GM21367 (cell line): Measurements from ENCODE around the gene ALCAM.

ENCODE experiments used
- ATAC-seq: cut with Tn5 transposase; IDR thresholded peaks from one replicate; pipeline ENCODE4 v1.9.1; 2021; ENCODE audit not compliant: unreplicated experiment

The ALCAM gene

DNA sequence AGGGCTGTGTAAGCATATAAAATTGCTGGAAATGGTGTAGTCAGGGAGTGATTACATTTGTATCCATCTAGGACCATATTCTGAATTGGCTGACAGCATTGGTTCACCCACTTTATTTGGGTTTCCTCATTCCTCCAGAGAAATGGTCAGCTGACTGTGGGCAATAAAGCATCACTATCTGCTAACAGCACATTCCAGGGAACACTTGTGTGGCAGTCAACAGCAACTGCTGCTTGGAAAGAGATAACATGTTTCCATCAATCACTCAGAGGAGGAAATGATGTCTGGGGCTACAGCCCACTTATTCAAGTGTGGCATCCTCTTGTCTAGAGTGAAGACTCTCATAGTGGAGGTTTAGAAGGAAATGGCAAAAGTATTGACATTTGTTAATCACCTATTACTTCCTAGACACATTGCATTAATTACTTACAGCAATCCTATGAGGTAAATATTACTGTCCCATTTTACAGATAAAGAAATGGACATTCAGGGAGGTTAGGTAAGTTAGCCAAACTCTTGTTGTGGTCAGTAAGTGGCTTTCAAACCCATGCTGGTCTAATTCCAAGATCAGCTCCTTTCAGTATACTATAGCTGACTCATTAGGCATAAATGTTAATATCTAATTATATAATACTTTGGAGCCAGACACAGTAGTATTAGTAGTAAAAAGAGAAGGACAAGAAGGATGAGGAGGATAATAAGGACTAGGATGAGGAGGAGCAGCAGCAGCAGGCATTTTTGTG, 247.8 kb downstream of the ALCAM start:
- ATAC-seq, result no peak

DNA sequence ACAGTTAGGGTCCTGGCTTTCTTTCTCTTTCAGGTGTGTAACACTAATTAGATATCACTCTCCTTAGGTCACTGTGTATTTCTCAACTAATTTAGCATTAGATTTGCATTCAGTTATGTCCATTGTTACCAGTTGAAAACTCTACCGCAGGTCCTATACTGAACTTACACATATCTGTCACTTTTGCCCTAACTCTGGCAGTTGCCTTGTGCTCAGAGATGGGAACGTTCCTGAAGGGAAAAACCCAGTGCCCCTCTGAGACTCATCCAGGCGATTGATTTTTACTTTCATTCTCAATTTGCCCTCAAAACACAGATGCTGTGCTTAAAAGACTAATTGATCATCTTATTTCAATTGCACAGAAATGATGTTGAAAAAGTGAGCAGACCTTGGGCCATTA, 249.1 kb downstream of the ALCAM start:
- ATAC-seq, result no peak

DNA sequence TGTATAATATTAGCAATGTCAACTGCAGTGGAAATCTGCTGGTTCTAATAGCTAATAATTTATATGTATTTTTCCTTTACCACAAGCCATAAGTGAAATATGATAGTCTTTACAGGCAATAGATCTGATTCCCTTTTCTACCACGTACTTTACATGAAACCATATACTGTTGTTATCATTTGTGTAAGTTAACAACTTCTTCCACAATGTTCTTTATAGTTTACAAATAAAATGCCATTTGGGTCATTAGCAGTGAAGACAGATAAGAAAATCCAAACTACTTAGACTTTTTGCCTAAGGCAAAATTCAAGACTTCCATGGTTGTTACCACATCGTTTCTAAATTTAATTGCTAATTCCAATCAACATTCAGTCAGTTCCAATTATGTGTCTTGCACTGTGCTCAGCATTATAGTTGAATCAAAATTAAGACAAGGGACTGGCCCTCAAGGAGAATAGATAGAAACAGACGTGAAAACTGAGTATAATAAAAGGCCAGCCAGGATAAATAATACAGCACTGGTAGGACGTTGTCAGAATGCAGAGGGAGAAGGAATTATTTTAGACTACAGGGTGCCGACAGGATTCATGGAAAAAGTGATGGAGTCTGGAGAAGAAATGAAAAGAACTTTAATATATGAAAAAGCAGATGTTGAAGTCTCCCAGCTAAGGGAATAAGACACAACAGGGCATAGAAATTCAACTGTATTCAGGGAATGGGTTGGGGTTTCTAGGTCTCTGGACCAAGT, 249.8 kb downstream of the ALCAM start:
- ATAC-seq, result no peak

DNA sequence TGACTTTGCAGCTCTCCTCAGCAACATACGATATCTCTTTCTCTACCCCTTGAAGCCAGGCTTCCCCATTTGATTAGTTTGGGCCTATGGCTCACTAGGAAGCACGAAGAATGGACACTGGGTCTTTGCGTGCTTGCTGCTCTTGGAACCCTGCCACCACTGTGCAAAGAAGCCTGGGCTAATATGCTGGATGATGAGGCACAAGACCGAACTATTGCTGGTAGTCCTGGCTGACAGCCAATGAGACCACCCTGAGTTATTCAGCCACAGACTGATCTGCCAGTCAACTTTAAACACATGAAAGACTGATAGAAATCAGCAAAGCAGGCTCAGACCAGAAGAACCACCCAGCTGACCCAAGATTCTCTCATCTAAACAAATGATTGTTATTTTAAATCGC, 251.8 kb downstream of the ALCAM start:
- ATAC-seq, result no peak

DNA sequence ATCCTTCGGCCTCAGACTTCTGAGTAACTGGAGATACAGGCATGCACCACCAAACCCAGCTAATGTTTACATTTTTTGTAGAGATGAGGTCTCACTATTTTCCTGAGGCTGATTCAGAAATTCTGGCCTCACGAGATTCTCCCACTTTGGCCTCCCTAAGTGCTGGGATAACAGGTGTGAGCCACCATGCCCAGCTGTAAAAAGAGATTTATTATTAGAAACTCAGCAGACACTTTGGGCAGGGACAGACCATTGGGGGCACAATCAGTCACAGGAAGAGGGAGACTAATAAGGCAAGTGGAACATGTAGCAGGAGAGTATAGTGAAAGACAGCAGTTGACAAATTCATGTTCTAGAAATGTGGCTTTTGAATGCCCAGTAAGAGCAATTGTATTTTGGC, 252.9 kb downstream of the ALCAM start:
- no peak for ATAC-seq

DNA sequence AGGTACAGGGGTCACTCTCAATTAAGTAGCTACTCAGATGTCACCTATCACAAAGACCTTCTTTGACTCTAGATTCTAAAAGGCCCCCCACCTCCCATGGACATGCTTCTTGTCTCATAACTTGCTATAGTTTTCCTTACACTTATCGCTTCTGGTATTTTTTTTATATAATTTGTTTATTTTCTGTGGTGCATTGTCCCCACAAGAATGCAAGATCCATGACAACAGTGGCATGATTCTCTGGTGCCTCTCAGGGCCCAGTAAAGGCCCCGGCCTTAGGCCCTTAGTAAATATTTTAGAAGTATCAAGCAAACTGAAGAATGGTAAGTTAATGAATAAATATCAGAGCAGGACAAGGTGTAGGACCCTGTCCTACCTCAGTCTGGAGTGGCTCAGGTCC, 253.5 kb downstream of the ALCAM start:
- no peak for ATAC-seq

DNA sequence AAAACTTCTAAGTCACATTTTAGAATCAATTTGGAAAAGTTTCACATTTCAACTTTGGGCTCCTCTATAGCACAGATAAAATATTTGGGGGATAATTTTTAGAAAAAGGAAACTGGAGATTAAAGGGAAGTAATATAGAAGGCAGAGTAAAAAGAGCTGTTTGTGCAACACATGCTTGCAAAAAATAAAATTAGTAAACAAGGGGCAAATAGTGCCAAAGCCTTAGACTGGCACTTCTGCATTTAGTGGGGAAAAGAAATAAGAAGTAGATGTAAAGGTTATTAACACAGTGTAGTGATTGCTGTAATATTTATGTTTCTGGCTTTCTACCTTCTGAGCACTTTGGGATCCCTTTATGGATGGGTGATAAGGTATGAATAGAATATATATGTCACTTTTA, 255.5 kb downstream of the ALCAM start:
- no peak for ATAC-seq
